ENCODE data around the gene ADAD1. TPM values are rescaled to one million over a fixed set of nuclear protein-coding genes. Genes with fewer than 3 reads are reported as not detected.

ADAD1 gene
- total and polyA plus RNA-seq, 8 donors = not detected

- WGBS, 5 donors = 72 to 94% (median 88%) methylated on average over 1 of the region's 1 CpG
Observed at GRCh38 chr4:122469457-122469856, 90.6 kb downstream of the ADAD1 start.

GRCh38 chr4:122475233-122475632 is 96.4 kb downstream of the ADAD1 start:
- intact Hi-C loops (cut with DNase I; ENCODE audit: low total_unique reads) = no loop called here

More at GRCh38 chr4:122469457-122469856, 90.6 kb downstream of the ADAD1 start:
- Histone ChIP-seq H3K27me3 (no peaks in the 10 kb centered on the region), H3K36me3 (no peaks in the 10 kb centered on the region), H3K9me3 (no peaks in the 10 kb centered on the region), H3K4me1 (no peaks in the 10 kb centered on the region), H3K4me3 (no peak overlapping the region), H3K27ac (no peak overlapping the region)
- no peak for DNase-seq
- intact Hi-C loops (cut with DNase I; ENCODE audit: low total_unique reads) = no loop called here
- TF ChIP-seq EP300 (IDR thresholded peaks at IDR 0.05) (no peak), POLR2AphosphoS5 (IDR thresholded peaks at IDR 0.05) (no peak), POLR2A (IDR thresholded peaks at IDR 0.05) (no peak)
- TF ChIP-seq, protein P1, sequence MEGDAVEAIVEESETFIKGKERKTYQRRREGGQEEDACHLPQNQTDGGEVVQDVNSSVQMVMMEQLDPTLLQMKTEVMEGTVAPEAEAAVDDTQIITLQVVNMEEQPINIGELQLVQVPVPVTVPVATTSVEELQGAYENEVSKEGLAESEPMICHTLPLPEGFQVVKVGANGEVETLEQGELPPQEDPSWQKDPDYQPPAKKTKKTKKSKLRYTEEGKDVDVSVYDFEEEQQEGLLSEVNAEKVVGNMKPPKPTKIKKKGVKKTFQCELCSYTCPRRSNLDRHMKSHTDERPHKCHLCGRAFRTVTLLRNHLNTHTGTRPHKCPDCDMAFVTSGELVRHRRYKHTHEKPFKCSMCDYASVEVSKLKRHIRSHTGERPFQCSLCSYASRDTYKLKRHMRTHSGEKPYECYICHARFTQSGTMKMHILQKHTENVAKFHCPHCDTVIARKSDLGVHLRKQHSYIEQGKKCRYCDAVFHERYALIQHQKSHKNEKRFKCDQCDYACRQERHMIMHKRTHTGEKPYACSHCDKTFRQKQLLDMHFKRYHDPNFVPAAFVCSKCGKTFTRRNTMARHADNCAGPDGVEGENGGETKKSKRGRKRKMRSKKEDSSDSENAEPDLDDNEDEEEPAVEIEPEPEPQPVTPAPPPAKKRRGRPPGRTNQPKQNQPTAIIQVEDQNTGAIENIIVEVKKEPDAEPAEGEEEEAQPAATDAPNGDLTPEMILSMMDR (IDR thresholded peaks at IDR 0.05) = no peak

DNA sequence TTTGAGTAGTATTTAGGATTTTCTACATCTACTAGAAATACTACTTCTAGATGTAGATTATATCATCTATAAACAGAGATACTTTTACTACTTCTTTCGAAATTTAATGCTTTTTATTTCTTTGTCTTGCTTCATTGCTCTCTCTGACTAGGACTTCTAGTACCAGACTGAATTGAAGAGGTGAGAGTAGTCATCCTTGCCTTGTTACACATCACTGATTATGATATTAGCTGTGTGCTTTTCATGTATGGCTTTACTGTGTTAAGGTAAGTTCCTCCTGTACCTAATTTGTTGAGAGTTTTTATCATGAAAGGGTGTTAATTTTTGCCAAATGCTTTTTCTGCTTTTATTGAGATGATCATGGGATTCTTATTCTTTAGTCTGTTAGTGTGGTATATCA is 97.3 kb downstream of the ADAD1 start:
- 50 to 57% (median 54%) methylated on average over 1 of the region's 1 CpG for WGBS, 5 donors
- Histone ChIP-seq H3K9me3 (no peaks in the 10 kb centered on the region), H3K4me3 (no peak overlapping the region), H3K27me3 (no peaks in the 10 kb centered on the region), H3K36me3 (no peaks in the 10 kb centered on the region), H3K27ac (no peak overlapping the region), H3K4me1 (no peaks in the 10 kb centered on the region)
- no peak for DNase-seq
- intact Hi-C loops (cut with DNase I; ENCODE audit: low total_unique reads) = no loop called here
- TF ChIP-seq POLR2AphosphoS5 (IDR thresholded peaks at IDR 0.05) = no peak
- no peak for TF ChIP-seq EP300 (IDR thresholded peaks at IDR 0.05)
- no peak for TF ChIP-seq POLR2A (IDR thresholded peaks at IDR 0.05)
- TF ChIP-seq, protein P1 (IDR thresholded peaks at IDR 0.05) = no peak

More at GRCh38 chr4:122475233-122475632, 96.4 kb downstream of the ADAD1 start:
- TF ChIP-seq EP300 (IDR thresholded peaks at IDR 0.05) (no peak), POLR2AphosphoS5 (IDR thresholded peaks at IDR 0.05) (no peak)
- no peak overlapping the region for H3K27ac ChIP-seq
- no peak for DNase-seq
- H3K4me3 ChIP-seq = no peak overlapping the region
- H3K36me3 ChIP-seq = no peaks in the 10 kb centered on the region
- H3K4me1 ChIP-seq = no peaks in the 10 kb centered on the region
- H3K9me3 ChIP-seq = no peaks in the 10 kb centered on the region
- no peaks in the 10 kb centered on the region for H3K27me3 ChIP-seq
- 76 to 86% (median 84%) methylated on average over 3 of the region's 3 CpGs for WGBS, 5 donors

GRCh38 chr4:122476745-122477144 is 97.9 kb downstream of the ADAD1 start:
- intact Hi-C loops (cut with DNase I; ENCODE audit: low total_unique reads) = no loop called here
- no peak for DNase-seq
- Histone ChIP-seq H3K27ac (no peak overlapping the region), H3K4me1 (no peaks in the 10 kb centered on the region), H3K27me3 (no peaks in the 10 kb centered on the region), H3K36me3 (no peaks in the 10 kb centered on the region), H3K9me3 (no peaks in the 10 kb centered on the region), H3K4me3 (no peak overlapping the region)
- TF ChIP-seq POLR2A (IDR thresholded peaks at IDR 0.05) (no peak), EP300 (IDR thresholded peaks at IDR 0.05) (no peak), POLR2AphosphoS5 (IDR thresholded peaks at IDR 0.05) (no peak)
- TF ChIP-seq, protein P1 (IDR thresholded peaks at IDR 0.05) = no peak
- 73 to 93% (median 81%) methylated on average over 1 of the region's 1 CpG for WGBS, 5 donors

Other genes with a start within 250 kb of the ADAD1 start
- gene BLTP1, start 226.7 kb upstream of the ADAD1 start, total RNA-seq = 100 to 1,000 TPM in 3 of 5 donors, 10 to 100 TPM in 2; 53.9 to 176 (median 102) TPM
- 10 to 100 TPM in 1 of 3 donors, 1 to 10 TPM in 2; 3.0 to 17.4 (median 7.5) TPM for gene BLTP1, start 226.7 kb upstream of the ADAD1 start, polyA plus RNA-seq
- 1 to 10 TPM in 1 of 5 donors, not detected in 4; 1.5 TPM for gene IL2, start 77.7 kb downstream of the ADAD1 start, total RNA-seq
- gene IL2, start 77.7 kb downstream of the ADAD1 start, polyA plus RNA-seq = not detected
- not detected for gene IL21, start 242.1 kb downstream of the ADAD1 start, total RNA-seq
- not detected for gene IL21, start 242.1 kb downstream of the ADAD1 start, polyA plus RNA-seq

Data from stomach (tissue), 9 donors.